ENCODE results near the gene DCTN4.
A peak's percentile ranks its signal among the peaks of the same experiment; 100 is the strongest.

DNA sequence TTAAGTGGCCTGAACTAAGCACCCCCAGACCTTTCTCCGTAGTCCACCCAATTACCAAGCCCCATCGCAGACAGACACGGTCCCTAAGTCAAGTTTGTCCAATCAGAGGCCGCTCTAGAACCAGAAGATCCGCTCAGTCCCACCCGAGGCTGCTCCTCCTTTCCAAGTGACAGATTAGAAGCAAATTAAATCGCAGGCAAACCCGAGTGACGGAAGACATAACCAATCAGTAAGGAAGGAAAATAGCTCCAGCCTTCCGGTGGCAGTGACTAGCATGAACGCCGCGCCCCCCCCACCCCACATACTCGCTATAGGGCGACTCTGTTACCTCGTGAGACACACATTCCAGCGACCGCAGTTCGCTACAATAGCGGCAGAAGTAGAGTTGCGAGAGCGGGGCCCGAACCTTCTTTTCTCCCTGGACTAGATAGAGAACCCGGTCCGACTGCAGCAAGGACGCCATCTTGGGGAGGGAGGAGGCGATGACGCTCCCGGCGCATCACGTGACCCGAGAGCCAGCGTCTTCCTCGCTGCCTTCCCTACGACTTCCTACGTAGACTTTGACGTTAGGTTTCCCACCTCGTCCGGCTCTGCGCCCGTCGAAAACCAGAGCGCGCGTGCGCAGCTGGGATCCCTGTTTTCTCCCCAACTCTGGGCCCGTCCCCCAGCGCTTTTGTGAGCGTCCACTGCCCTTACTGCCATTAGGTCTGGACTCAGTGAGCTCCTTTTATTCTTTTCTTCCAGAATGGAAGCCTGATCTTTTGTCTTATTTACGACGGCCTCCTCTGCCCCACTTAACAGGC lies at the start of gene DCTN4:
- TF ChIP-seq, protein P1, sequence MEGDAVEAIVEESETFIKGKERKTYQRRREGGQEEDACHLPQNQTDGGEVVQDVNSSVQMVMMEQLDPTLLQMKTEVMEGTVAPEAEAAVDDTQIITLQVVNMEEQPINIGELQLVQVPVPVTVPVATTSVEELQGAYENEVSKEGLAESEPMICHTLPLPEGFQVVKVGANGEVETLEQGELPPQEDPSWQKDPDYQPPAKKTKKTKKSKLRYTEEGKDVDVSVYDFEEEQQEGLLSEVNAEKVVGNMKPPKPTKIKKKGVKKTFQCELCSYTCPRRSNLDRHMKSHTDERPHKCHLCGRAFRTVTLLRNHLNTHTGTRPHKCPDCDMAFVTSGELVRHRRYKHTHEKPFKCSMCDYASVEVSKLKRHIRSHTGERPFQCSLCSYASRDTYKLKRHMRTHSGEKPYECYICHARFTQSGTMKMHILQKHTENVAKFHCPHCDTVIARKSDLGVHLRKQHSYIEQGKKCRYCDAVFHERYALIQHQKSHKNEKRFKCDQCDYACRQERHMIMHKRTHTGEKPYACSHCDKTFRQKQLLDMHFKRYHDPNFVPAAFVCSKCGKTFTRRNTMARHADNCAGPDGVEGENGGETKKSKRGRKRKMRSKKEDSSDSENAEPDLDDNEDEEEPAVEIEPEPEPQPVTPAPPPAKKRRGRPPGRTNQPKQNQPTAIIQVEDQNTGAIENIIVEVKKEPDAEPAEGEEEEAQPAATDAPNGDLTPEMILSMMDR (IDR thresholded peaks at IDR 0.05), result no peak
- peak; percentile 90 to 94 for TF ChIP-seq POLR2AphosphoS5 (IDR thresholded peaks at IDR 0.05)
